ENCODE measurements around the gene PRRG1.
"Not testable (repeated sequence)": the region's sequence is repeated elsewhere in the genome, so short reads cannot be mapped to it uniquely, and the experiment has no call there.

Gene PRRG1

GRCh38 chrX:37349221-37350033 lies at the start of gene PRRG1:
Gene PRRG1 (plus strand): TSS chrX:37349364. CDS start chrX:37406250, 56,886 bp downstream.
- in situ Hi-C loops (cut with MboI; ENCODE audit: low sequenced_read_pairs) = no loop called here

DNA sequence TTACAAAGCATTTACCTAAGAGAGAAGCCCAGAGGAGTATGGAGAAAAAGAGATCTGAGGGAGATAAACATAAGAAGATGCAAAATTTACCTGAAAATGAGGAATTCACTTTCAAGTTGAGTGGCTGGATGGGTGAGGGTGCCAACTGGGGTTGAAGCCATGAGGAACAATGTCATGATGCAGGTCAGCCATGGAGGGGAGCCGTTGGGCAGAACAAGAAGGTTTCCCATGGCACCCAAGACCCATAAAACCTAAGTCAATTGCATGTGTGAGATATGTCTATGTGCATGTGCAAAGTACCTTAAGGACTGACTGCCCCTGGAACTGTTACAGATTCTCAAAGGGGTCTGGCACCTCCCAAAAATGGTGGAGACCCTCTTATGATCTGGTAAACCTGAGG lies 46.6 kb upstream of the PRRG1 start:
- in situ Hi-C loops (cut with MboI; ENCODE audit: low sequenced_read_pairs) = no loop called here

DNA sequence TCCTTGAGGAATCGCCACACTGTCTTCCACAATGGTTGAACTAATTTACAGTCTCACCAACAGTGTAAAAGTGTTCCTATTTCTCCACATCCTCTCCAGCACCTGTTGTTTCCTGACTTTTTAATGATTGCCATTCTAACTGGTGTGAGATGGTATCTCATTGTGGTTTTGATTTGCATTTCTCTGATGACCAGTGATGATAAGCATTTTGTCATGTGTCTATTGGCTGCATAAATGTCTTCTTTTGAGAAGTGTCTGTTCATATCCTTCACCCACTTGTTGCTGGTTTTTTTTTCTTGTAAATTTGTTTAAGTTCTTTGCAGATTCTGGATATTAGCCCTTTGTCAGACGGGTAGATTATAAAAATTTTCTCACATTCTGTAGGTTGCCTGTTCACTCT lies 43.9 kb upstream of the PRRG1 start:
- in situ Hi-C loops (cut with MboI; ENCODE audit: low sequenced_read_pairs) = not testable (repeated sequence)

GRCh38 chrX:37314531-37314930 lies 34.6 kb upstream of the PRRG1 start:
- in situ Hi-C loops (cut with MboI; ENCODE audit: low sequenced_read_pairs) = no loop called here

DNA sequence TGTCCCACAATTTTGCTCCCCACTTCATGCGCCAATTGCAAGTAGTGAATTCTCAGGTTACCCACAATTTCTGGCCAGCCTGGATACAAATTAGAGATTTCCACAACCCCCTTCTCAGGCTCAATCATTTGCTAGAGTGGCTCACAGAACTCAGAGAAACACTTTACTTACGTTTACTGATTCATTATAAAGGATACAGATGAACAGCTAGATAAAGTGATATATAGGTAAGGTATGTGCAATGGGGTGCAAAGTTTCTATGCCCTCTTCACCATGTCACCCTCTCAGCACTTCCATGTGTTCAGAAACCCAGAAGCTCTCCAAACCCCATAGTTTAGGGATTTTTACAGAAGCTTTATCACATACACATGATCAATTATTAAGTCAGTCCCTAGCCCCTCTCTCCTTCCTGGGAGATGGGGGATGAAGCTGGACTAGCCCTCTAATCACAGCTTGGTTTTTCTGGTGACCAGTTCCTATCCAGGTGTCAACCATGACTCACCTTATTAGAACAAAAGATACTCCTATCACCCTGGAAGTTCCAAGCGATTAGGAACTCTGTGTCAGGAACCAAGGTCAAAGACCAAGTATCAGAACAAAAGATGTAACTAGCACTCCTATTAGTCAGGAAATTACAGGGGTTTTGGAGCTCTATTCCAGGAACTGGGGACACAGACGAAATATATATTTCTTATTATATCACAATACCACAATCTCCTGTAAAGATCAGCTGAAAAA lies 33.5 kb upstream of the PRRG1 start:
- in situ Hi-C loops (cut with MboI; ENCODE audit: low sequenced_read_pairs) = no loop called here

GRCh38 chrX:37320541-37321203 lies 28.5 kb upstream of the PRRG1 start:
- in situ Hi-C loops (cut with MboI; ENCODE audit: low sequenced_read_pairs) = no loop called here

- in situ Hi-C loops (cut with MboI; ENCODE audit: low sequenced_read_pairs) = no loop called here
Observed at GRCh38 chrX:37330642-37331041, 18.5 kb upstream of the PRRG1 start.

GRCh38 chrX:37331546-37331945 lies 17.6 kb upstream of the PRRG1 start:
- in situ Hi-C loops (cut with MboI; ENCODE audit: low sequenced_read_pairs) = no loop called here

- in situ Hi-C loops (cut with MboI; ENCODE audit: low sequenced_read_pairs) = no loop called here
Observed at GRCh38 chrX:37332055-37332454, 17.1 kb upstream of the PRRG1 start.

GRCh38 chrX:37332987-37333658 lies 16.0 kb upstream of the PRRG1 start:
- in situ Hi-C loops (cut with MboI; ENCODE audit: low sequenced_read_pairs) = no loop called here

DNA sequence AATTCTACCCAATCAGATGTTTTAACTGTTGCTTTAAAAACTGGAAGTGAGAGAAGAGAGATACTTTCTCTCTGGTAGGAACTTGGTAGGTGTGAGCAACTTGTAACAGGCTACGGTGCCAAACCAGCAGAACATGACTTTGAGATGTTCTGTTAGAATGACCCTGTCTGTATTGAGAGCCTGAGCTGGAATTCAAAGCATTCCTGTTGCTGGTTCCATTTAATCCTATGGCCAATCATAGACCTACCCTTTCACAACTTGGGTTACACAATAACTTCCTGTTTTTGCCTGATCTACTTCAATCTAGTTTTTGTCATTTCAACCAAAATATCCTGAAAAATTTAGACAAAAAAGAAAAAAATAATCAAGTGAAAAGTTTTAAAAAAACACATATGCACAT lies 1.7 kb upstream of the PRRG1 start:
- in situ Hi-C loops (cut with MboI; ENCODE audit: low sequenced_read_pairs) = no loop called here

DNA sequence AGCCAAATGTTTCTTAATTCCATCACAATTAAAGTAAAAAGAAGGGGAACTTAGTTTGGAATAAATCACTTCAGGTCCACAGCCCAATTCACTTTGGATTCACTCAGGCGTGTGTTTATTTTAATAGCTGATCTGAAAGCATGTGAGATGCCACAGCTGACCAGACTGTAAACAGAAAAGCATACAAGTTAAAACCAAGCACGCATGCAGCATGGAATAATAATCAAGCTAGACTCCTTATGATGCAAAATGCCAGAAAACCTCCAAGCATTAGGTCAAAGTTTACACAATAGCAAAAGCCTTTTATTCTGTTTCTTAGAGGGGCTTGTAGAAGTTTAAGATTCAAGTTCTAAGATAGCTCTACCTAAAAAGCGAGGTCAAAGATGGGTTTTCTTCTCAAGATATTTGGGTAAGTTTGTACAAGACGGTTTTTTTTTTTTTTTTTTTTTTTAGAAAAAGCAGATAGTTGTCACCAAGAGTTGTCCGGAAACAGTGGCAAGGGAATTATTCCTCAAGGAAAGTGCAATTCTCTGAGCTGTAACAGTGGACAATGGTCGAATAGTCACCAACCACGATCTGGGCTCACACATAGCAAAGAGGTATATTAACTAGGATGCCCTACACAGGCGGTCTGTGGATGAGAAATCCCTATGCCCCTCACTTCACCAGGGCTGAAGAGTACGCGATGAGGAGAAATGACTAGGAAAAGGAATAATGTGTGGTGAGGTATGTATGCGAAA lies 763 bp upstream of the PRRG1 start:
- in situ Hi-C loops (cut with MboI; ENCODE audit: low sequenced_read_pairs) = no loop called here

DNA sequence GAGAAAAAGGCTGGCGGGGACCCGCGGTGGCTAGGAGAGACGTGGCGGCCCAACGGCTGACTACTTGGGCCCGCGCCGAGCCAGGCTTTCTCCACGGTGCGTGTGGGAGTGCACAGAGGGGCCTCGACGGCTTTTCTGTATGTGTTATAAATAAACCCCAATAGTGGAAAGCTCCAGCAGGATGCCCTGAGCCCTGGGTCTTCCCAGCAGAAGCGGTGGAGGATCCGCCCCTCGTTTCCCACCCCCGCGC lies 268 bp upstream of the PRRG1 start:
- in situ Hi-C loops (cut with MboI; ENCODE audit: low sequenced_read_pairs) = no loop called here

DNA sequence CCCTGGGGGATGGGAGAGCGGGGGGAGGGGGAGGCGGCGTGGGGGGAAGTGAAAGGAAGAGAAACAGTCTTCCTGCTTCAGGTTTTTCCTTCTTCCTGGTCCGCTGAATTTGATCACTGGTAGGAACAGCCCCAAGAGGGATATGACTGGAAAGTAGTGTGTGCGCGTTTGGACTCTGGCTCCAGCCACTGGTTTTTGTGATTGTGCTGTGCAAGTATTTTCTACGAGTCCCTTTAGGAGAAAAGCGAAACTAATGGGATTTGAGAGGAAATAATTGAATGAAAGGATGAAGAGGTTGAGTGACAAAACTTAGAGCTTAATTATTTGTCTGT lies 836 bp downstream of the PRRG1 start:
- in situ Hi-C loops (cut with MboI; ENCODE audit: low sequenced_read_pairs) = no loop called here

DNA sequence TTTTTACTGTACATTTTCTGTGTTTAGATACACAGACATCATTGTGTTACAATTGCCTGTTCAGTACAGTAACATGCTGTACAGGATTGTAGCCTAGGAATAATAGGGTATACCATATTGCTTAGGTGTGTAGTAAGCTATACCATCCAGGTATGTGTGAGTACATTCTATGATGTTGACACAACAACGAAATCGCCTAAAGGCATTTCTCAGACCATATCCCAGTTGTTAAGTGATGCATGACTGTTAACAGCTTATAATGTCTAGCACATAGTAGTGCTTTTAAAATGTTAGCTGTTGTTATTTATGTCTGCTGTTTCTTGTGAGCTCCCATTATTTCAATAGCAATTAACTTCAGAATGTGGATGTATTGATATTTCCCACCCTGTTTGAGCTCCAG lies 4.5 kb downstream of the PRRG1 start:
- in situ Hi-C loops (cut with MboI; ENCODE audit: low sequenced_read_pairs) = no loop called here

DNA sequence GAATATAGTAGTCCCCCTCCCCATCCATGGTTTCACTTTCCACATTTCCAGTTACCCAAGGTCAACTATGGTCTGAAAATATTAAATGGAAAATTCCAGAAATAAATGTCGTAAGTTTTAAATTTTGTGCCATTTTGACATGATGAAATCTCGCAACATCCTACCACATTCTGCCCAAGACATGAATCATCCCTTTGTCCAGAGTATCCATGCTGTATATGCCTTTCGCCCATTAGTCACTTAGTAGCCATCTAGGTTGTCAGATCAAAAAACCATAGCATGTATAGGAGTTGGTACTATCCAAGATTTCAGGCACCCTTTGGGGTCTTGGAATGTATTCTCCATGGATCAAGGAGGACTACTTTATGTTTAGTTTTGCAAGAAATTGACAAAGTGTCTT lies 8.3 kb downstream of the PRRG1 start:
- in situ Hi-C loops (cut with MboI; ENCODE audit: low sequenced_read_pairs) = no loop called here

DNA sequence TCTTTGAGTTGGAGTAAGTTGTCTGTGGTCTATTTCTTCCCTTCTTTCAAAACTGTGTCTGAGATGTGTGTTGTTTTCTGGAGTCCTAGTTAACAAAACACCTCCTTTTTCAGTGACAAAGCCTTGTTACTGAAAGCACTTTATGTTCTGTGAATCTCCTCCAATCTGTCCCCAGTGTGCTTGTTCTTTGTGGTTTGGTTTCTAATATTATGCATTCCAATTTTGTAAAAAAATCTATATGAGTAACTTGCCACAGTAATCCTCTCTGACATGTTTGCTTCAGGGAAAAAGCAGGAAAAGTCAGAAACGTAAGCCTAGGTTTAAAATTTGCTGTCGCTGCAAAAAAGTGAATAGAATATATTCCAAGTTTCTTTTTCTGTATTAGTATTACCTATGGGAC lies 12.4 kb downstream of the PRRG1 start:
- in situ Hi-C loops (cut with MboI; ENCODE audit: low sequenced_read_pairs) = no loop called here

DNA sequence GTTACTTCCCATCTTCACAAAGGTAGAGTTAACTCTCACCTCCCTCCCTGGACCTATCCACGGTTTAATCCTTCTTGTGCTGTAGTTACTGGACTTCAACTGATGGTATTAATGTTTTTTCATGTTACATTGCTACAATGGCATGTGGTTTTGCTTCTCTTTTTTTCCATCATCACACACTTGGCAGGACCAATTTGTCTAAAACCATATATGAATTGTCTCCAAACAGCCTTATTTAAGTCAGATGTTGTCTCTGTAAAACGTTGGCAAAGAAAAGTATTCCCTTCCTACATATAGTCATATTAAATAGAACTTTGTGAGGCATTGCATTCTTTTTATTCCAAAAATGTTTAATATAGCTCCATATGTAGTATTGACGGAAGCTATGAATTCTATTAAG lies 15.5 kb downstream of the PRRG1 start:
- in situ Hi-C loops (cut with MboI; ENCODE audit: low sequenced_read_pairs) = no loop called here

GRCh38 chrX:37367946-37368345 lies 18.8 kb downstream of the PRRG1 start:
- in situ Hi-C loops (cut with MboI; ENCODE audit: low sequenced_read_pairs) = no loop called here

DNA sequence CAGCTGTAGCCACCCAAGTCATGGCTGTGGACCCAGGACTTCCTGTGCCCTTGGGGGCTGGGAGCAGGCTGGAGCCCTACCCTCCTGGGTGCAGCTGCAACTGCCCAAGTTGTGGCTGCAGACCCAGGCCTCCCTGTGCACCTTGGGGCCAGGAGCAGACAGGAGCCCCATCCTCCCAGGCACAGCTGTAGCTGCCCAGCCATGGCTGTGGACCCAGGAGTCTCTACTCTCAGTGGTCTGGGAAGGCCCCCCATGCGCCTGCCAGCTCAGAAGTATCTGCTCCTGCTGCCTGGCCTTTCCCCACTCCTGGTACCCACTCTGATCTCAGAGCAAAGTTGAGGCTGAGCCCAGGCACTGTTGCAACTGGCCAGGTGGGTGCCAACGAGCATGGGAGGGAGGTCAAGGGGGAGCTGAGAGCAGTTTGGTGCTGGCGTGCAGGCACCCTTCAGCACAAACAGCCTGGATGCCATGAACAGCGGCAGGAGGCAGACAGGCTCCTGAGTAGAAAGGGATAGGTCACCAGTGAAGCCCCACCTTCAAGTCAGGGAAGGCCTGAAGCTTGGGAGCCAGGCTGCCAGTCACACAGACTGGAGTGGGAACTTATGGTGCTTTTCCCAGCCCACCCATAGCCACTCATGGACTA lies 21.5 kb downstream of the PRRG1 start:
- in situ Hi-C loops (cut with MboI; ENCODE audit: low sequenced_read_pairs) = no loop called here

DNA sequence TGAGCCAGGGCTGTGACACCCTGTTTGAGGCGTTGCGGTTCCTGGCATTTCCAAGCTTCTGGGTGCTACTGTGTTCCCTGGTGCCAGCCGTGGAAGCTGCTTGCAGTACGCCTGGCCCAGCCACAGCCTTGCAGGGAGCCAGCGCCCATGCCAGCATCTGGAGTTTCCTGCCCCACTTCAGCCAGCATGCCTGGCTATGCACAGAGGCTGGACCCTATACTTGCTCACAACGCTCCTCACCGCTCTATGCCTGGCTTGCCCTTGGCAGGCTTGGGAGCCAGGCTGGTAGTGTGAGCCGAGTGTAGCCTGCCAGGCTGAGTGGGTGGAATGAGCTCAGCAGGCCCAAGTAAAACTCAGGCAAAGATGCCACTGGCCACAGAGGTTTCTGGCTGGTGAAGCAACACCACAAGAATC lies 22.4 kb downstream of the PRRG1 start:
- in situ Hi-C loops (cut with MboI; ENCODE audit: low sequenced_read_pairs) = no loop called here

Measured in HL-60/S4 (cell line).